ENCODE data around the gene RNF150. TPM values are rescaled to one million over a fixed set of nuclear protein-coding genes. Genes with fewer than 3 reads are reported as not detected.

The RNF150 gene
- total and polyA plus RNA-seq, 12 donors, result 10.8 to 131 (median 93.3) TPM

GRCh38 chr4:141023051-141023450 is 110.2 kb downstream of the RNF150 start:
- H3K36me3 ChIP-seq, result no peaks in the 10 kb centered on the region
- DNase-seq (no peak), ATAC-seq (no peak)
- H3K4me1 ChIP-seq, result peaks cover 0 to 62% (median 33%) of the 10 kb centered on the region in 9 donors
- WGBS, 2 donors, result 89 to 100% methylated on average over 1 of the region's 1 CpG
- H3K27ac ChIP-seq, result no peak overlapping the region
- no peak overlapping the region for H3K4me3 ChIP-seq
- intact Hi-C loops (cut with DNase I), result no loop called here
- H3K9me3 ChIP-seq, result peaks cover 0 to 5% (median 0%) of the 10 kb centered on the region in 11 donors
- TF ChIP-seq CTCF (IDR thresholded peaks at IDR 0.05), result no peak
- H3K27me3 ChIP-seq, result no peaks in the 10 kb centered on the region

GRCh38 chr4:141022111-141022695 is 111.1 kb downstream of the RNF150 start:
- ATAC-seq (no peak), DNase-seq (no peak)
- no peak for TF ChIP-seq CTCF (IDR thresholded peaks at IDR 0.05)
- H3K27me3 ChIP-seq, result no peaks in the 10 kb centered on the region
- peaks cover 0 to 5% (median 0%) of the 10 kb centered on the region in 11 donors for H3K9me3 ChIP-seq
- 70 to 71% methylated on average over 3 of the region's 3 CpGs for WGBS, 2 donors
- intact Hi-C loops (cut with DNase I), result no loop called here
- H3K4me3 ChIP-seq, result no peak overlapping the region
- H3K36me3 ChIP-seq, result no peaks in the 10 kb centered on the region
- H3K4me1 ChIP-seq, result peaks cover 0 to 62% (median 38%) of the 10 kb centered on the region in 9 donors
- peak overlapping the region in 7 of 10 donors; percentile 4 to 76 (median 63) for H3K27ac ChIP-seq

- intact Hi-C loops (cut with DNase I), result no loop called here
- no peaks in the 10 kb centered on the region for H3K36me3 ChIP-seq
- H3K27me3 ChIP-seq, result no peaks in the 10 kb centered on the region
- peaks cover 0 to 62% (median 40%) of the 10 kb centered on the region in 9 donors for H3K4me1 ChIP-seq
- peak overlapping the region in 9 of 10 donors; percentile 4 to 76 (median 57) for H3K27ac ChIP-seq
- H3K4me3 ChIP-seq, result no peak overlapping the region
- no peak for TF ChIP-seq CTCF (IDR thresholded peaks at IDR 0.05)
- WGBS, 2 donors, result 34 to 44% methylated on average over 3 of the region's 3 CpGs
- DNase-seq (no peak), ATAC-seq (peak in 6 of 8 donors; percentile 18 to 70 (median 42))
- H3K9me3 ChIP-seq, result peaks cover 0 to 5% (median 0%) of the 10 kb centered on the region in 11 donors
Observed at GRCh38 chr4:141021397-141022110, 111.7 kb downstream of the RNF150 start.

DNA sequence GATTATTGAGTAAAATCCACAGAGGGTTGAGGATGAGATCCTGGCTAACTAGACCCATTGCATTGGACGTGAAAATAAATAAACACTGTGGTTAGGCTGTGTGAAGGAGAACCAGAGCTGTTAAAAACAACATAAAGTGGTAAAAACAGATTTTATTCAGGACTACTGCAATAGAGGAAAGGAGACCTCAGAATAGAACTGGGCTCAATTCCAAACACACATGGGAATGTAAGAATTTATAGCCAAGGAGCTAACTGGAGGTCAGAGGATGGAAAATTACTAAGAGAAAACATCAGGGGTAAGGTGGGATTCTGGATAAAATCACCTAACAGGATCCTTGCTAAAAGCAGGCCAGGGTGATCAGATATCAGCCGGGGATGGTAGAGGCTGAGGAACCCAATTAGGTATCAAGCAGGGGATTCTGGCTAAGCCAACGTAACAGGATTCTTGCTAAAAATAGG is 112.4 kb downstream of the RNF150 start:
- DNase-seq (no peak), ATAC-seq (peak in 7 of 8 donors; percentile 11 to 54 (median 31))
- peaks cover 0 to 61% (median 43%) of the 10 kb centered on the region in 9 donors for H3K4me1 ChIP-seq
- peak overlapping the region in 9 of 10 donors; percentile 4 to 76 (median 57) for H3K27ac ChIP-seq
- H3K36me3 ChIP-seq, result no peaks in the 10 kb centered on the region
- no peaks in the 10 kb centered on the region for H3K27me3 ChIP-seq
- 26 to 28% methylated on average over 3 of the region's 3 CpGs for WGBS, 2 donors
- TF ChIP-seq CTCF (IDR thresholded peaks at IDR 0.05), result no peak
- intact Hi-C loops (cut with DNase I), result no loop called here
- no peak overlapping the region for H3K4me3 ChIP-seq
- peaks cover 0 to 5% (median 0%) of the 10 kb centered on the region in 11 donors for H3K9me3 ChIP-seq

Measured in heart right ventricle (tissue), 16 donors.